Glomerular endothelial cell (primary cell): ENCODE measurements around the gene ELMOD3. TPM values are rescaled to one million over a fixed set of nuclear protein-coding genes. Genes with fewer than 3 reads are reported as not detected.
"Not testable (repeated sequence)": the region's sequence is repeated elsewhere in the genome, so short reads cannot be mapped to it uniquely, and the experiment has no call there.

Experiments used
- DNase-seq: peaks from one replicate; pipeline ENCODE4 v3.0.0-alpha.2; 2011; ENCODE audit warnings: low read depth, low spot score; ENCODE audit errors: extremely low read depth
- total RNA-seq: library from RNA; depleted of rRNA; stranded (reverse); fragments of >200 nt; gene quantifications from 2 replicates; pipeline ENCODE4 v1.2.3, GENCODE V29; 2015

ELMOD3 gene
- total RNA-seq, 1 donor from 2014 or later: 13.7 TPM

DNA sequence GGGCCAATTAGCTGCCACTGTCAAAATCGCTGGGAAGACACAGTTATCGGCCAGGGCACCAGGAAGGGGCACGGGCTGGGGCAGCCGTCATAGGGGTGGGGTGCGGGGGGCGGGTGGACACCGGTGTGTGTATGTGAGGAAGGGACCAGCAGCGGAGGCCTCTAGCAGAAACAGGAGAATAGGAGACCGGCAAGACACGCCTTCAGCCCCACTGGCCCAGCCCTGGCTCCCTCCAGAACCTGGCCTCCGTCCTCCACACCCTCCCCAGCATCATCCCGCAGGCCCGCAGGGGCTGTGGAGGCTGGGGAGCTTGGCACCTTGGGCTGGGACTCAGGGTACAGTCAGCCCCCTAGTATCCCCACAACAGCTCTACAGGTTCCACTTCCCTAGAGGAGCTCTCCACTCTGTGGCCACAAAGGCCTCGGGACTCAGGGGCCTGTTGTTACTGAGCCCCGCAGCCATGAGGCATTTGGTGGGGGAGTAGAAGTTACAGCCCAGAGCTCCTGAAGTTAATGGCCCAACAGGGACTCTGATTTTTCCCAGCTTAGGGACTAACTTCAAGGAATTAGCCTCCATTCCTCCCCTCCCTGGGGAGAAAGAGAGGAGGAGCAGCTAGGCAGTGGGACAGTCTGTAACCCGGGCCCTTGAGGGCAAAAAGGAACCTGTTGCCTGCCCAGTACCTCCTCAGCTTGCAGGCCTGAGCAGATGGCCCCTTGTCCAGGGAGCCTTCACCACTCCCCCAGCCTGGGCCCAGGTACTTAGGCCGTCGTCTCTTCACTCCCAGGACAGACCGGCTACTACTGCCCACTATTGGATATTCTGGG, 83.8 kb downstream of the ELMOD3 start:
- DNase-seq: no peak

DNA sequence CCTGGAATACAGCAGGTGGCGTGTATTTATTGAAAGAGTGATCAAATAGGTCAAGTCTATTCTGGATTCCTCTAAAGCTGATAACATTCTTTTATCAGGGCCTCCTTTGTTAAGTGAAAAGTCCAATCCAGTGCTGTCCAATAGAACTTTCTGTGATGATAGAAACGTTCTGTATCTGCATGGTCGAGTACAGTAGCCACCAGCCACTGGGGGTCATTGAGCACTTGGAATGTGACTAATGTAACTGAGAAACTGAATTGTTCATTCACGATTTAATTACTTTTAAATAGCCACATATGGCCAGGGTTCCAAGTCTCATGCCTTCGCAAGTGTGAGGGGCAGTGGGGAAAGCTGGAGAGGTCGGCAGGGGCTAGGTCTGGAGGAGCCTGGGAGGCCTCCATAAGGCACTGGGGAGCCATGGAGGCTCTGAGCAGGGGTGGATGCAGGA, 84.5 kb downstream of the ELMOD3 start:
- DNase-seq: no peak

DNA sequence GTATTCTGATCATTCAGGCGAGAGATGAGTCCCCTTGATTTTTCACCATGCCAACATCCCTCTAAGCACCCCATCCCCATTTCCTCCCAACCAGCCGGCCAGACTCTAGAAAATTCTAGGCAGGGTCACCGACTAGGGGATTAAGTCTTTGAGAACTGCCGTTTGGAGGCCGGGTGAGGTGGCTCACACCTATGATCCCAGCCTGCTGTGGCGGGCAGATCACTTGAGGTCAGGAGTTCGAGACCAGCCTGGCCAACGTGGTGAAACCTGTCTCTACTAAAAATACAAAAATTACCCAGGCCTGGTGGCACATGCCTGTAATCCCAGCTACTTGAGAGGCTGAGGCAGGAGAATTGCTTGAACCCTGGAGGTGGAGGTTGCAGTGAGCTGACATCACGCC, 85.0 kb downstream of the ELMOD3 start:
- not testable (repeated sequence) for DNase-seq

DNA sequence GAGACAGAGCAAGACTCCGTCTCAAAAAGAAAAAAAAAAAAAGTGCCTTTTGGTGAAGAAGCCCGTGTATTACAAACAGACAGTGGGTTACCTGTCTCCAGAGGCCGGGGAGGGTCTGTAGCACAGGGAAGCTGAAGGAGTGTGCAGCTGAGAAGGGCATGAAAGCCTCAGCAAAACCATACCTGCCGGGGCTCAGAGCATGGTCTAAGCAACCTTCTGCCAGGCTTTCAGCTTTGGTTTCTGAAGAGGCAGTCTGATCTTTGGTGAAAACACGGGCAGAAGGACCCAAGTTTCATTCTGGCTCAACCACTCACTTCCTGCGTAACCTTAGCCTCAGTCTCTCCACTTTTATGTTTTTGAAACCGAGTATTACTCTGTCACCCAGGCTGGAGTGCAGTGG, 85.4 kb downstream of the ELMOD3 start:
- no peak for DNase-seq

DNA sequence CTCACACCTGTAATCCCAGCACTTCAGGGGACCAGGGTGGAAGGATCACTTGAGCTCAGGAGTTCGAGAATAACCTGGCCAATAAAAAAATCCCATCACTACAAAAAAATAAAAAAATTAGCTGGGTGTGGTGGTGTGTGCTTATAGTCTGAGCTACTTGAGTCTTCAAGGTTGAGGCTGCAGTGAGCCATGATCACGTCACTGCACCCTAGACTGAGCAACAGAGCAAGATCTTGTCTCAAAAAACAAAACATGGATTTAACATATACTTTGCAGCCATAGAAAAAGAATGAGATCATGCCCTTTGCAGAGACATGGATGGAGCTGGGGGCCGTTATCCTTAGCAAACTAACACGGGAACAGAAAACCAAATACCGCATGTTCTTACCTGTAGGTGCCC, 86.2 kb downstream of the ELMOD3 start:
- no peak for DNase-seq

Other genes with a start within 250 kb of the ELMOD3 start
- gene TCF7L1, start 221.4 kb upstream of the ELMOD3 start, total RNA-seq: 6.8 and 16.7 TPM in 2 replicates
- gene TGOLN2, start 26.8 kb upstream of the ELMOD3 start, total RNA-seq: 165 and 231 TPM in 2 replicates
- gene RETSAT, start 241 bp upstream of the ELMOD3 start, total RNA-seq: 41.4 and 46.2 TPM in 2 replicates
- 63.1 and 183 TPM in 2 replicates for gene CAPG, start 55.6 kb downstream of the ELMOD3 start, total RNA-seq
- not detected in 2 replicates for gene SH2D6, start 63.9 kb downstream of the ELMOD3 start, total RNA-seq
- 89.9 and 119 TPM in 2 replicates for gene MAT2A, start 184.4 kb downstream of the ELMOD3 start, total RNA-seq
- gene GGCX, start 206.7 kb downstream of the ELMOD3 start, total RNA-seq: 30.8 and 34.7 TPM in 2 replicates
- 14.1 and 20.5 TPM in 2 replicates for gene VAMP8, start 222.8 kb downstream of the ELMOD3 start, total RNA-seq
- 140 and 247 TPM in 2 replicates for gene VAMP5, start 229.7 kb downstream of the ELMOD3 start, total RNA-seq
- gene RNF181, start 241.0 kb downstream of the ELMOD3 start, total RNA-seq: 231 and 261 TPM in 2 replicates
- gene TMEM150A, start 247.9 kb downstream of the ELMOD3 start, total RNA-seq: 25.2 and 36.3 TPM in 2 replicates